ENCODE results near the gene LRRC63.

LRRC63 gene

DNA sequence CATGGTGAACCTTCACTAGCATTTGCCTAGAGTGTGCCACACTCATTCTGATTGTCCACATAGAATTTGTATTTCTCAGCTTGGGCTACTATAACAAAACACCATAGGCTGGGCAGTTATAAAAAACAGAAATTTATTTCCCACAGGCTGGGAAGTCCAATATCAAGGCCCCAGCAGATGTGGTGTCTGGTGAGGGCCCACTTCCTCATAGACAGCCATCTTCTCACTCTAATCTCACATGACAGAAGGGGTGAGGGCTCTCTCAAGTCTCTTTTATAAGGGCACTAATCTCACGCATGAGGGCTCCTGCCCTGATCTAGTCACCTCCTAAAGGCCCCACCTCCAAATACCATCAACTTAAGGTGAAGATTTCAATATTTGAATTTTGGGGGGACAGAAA is 53.6 kb downstream of the LRRC63 start (continued):
- TF ChIP-seq ZNF146 (tag by site-specific recombination; IDR thresholded peaks at IDR 0.05), result no peak
- no peak for TF ChIP-seq ZNF202 (tag by site-specific recombination; IDR thresholded peaks at IDR 0.05; ENCODE audit: borderline replicate concordance)
- TF ChIP-seq OVOL3 (tag by site-specific recombination; IDR thresholded peaks at IDR 0.05), result no peak
- TF ChIP-seq ZNF610 (tag by site-specific recombination; IDR thresholded peaks at IDR 0.05; ENCODE audit: borderline replicate concordance), result no peak
- no peak for TF ChIP-seq ZNF707 (tag by site-specific recombination; IDR thresholded peaks at IDR 0.05)

DNA sequence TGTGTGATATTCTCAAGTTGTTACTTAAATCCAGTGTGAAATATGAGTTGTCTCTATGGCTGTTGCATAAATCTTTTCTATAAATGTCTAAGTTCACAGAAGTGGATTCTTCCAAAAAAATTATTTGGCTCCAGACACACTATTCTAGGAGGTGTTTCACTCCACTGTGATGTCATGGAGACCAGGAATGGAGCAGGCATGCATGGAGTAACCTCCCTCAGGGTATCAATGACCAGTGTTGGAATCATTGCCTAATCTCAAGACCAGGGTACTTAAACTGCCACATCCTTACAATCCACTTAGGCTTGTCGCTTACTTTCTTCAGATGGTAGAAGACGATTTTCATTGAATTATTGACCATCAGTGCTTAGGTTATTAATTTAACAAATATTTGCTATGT is 55.4 kb downstream of the LRRC63 start:
- Histone ChIP-seq H3K4me1 (ENCODE audit: control insufficient read depth, insufficient read depth, low read length) (no peaks in the 10 kb centered on the region), H3K9me3 (ENCODE audit: control insufficient read depth, insufficient read depth, low read depth, low read length) (no peaks in the 10 kb centered on the region), H3K36me3 (ENCODE audit: control insufficient read depth in 2 of 2, insufficient read depth in 1 of 2, low read length in 2 of 2) (no peaks in the 10 kb centered on the region), H3K4me3 (ENCODE audit: low read depth, low read length) (no peak overlapping the region), H3K27ac (ENCODE audit: extremely low read depth, low read depth, low read length) (no peak overlapping the region)
- POLR2A ChIA-PET, result no interaction called here
- TF ChIP-seq ZNF501 (tag by site-specific recombination; IDR thresholded peaks at IDR 0.05), result no peak
- CTCF ChIA-PET, result no interaction called here

DNA sequence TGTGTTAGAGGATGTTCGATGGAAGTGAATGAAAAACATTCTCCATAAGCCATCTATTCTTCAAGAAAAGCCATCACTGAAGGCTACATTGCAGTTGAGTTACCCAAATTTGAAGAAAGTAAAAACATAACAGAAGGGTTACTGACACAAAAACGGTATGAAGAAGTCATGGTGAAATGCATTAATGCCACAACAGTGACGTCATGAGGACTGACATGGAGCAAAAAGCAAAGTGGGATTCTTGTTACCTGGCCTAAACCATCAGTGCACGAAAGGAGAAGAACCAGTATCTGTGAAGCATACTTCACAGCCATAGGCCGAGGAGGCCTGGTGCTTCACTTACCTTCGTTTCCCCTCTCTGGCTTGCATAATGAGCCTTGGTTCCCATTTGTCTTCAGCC is 58.7 kb downstream of the LRRC63 start:
- no peak overlapping the region for H3K4me3 ChIP-seq (ENCODE audit: low read depth, low read length)
- ChIA-PET CTCF (no interaction called here), POLR2A (no interaction called here)
- TF ChIP-seq, protein P1, sequence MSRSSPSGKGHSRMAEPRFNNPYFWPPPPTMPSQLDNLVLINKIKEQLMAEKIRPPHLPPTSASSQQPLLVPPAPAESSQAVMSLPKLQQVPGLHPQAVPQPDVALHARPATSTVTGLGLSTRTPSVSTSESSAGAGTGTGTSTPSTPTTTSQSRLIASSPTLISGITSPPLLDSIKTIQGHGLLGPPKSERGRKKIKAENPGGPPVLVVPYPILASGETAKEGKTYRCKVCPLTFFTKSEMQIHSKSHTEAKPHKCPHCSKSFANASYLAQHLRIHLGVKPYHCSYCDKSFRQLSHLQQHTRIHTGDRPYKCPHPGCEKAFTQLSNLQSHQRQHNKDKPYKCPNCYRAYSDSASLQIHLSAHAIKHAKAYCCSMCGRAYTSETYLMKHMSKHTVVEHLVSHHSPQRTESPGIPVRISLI (tag by site-specific recombination; IDR thresholded peaks at IDR 0.05), result no peak
- TF ChIP-seq ZNF2 (tag by site-specific recombination; IDR thresholded peaks at IDR 0.05), result no peak
- TF ChIP-seq, protein P2, sequence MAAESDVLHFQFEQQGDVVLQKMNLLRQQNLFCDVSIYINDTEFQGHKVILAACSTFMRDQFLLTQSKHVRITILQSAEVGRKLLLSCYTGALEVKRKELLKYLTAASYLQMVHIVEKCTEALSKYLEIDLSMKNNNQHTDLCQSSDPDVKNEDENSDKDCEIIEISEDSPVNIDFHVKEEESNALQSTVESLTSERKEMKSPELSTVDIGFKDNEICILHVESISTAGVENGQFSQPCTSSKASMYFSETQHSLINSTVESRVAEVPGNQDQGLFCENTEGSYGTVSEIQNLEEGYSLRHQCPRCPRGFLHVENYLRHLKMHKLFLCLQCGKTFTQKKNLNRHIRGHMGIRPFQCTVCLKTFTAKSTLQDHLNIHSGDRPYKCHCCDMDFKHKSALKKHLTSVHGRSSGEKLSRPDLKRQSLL (tag by site-specific recombination; IDR thresholded peaks at IDR 0.05), result no peak
- no peak for TF ChIP-seq ZNF501 (tag by site-specific recombination; IDR thresholded peaks at IDR 0.05)
- TF ChIP-seq GFI1B (tag by site-specific recombination; IDR thresholded peaks at IDR 0.05), result no peak
- TF ChIP-seq ZNF629 (tag by site-specific recombination; IDR thresholded peaks at IDR 0.05), result no peak
- TF ChIP-seq SP2 (tag by site-specific recombination; IDR thresholded peaks at IDR 0.05), result no peak
- no peak for TF ChIP-seq HOXA7 (CRISPR knock-in tag; IDR thresholded peaks at IDR 0.05; ENCODE audit: borderline replicate concordance)
- no peaks in the 10 kb centered on the region for H3K4me1 ChIP-seq (ENCODE audit: control insufficient read depth, insufficient read depth, low read length)
- H3K27ac ChIP-seq (ENCODE audit: extremely low read depth, low read depth, low read length), result no peak overlapping the region
- H3K9me3 ChIP-seq (ENCODE audit: control insufficient read depth, insufficient read depth, low read depth, low read length), result no peaks in the 10 kb centered on the region
- H3K36me3 ChIP-seq (ENCODE audit: control insufficient read depth in 2 of 2, insufficient read depth in 1 of 2, low read length in 2 of 2), result no peaks in the 10 kb centered on the region

DNA sequence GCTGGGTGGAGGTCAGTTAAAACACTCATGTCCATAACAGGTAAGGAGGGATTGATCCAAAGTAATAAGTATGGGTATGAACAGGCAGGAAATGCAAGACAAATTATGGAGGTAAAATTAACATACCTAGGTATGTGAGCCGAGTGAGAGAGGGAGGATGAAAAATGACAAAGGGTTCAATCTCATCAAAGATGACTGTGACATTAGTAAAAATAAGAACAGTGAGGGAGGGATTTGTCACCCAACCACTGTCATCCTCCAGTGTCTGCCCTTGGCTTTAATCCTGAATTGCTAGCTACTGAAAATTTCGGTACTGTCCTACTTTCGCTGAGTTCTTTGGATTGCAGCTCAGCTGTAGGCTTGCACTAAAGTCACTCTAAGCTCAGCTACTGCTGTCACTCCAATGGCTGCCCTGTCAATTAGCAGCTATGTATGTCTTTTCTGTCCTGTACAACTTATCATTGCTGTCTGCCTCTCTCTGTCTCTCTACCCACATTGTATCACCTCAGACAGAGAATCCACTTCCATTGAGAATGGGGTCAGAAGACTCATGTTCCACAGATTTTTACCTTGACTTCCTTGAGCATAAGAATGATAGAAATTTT is 62.5 kb downstream of the LRRC63 start:
- CTCF ChIA-PET, result no interaction called here
- no peak overlapping the region for H3K4me3 ChIP-seq (ENCODE audit: low read depth, low read length)
- TF ChIP-seq ZNF571 (tag by site-specific recombination; IDR thresholded peaks at IDR 0.05) (no peak), ZNF626 (tag by site-specific recombination; IDR thresholded peaks at IDR 0.05) (no peak), ZNF768 (tag by site-specific recombination; IDR thresholded peaks at IDR 0.05) (no peak), ZNF561 (tag by site-specific recombination; IDR thresholded peaks at IDR 0.05; ENCODE audit: borderline replicate concordance) (no peak), ZBTB48 (tag by site-specific recombination; IDR thresholded peaks at IDR 0.05) (no peak), ZEB2 (tag by site-specific recombination; IDR thresholded peaks at IDR 0.05) (no peak), ZNF155 (tag by site-specific recombination; IDR thresholded peaks at IDR 0.05) (no peak), ZNF560 (tag by site-specific recombination; IDR thresholded peaks at IDR 0.05; ENCODE audit: borderline replicate concordance) (no peak), ZNF473 (tag by site-specific recombination; IDR thresholded peaks at IDR 0.05) (no peak), ZNF514 (tag by site-specific recombination; IDR thresholded peaks at IDR 0.05) (no peak)
- TF ChIP-seq, protein P1 (tag by site-specific recombination; IDR thresholded peaks at IDR 0.05), result no peak

More for the DNA sequence above, 62.5 kb downstream of the LRRC63 start:
- Histone ChIP-seq H3K36me3 (ENCODE audit: control insufficient read depth in 2 of 2, insufficient read depth in 1 of 2, low read length in 2 of 2) (no peaks in the 10 kb centered on the region), H3K4me1 (ENCODE audit: control insufficient read depth, insufficient read depth, low read length) (no peaks in the 10 kb centered on the region), H3K9me3 (ENCODE audit: control insufficient read depth, insufficient read depth, low read depth, low read length) (no peaks in the 10 kb centered on the region), H3K27ac (ENCODE audit: extremely low read depth, low read depth, low read length) (no peak overlapping the region)
- POLR2A ChIA-PET, result no interaction called here
